ENCODE measurements around the gene SLC25A21. TPM values are rescaled to one million over a fixed set of nuclear protein-coding genes. Genes with fewer than 3 reads are reported as not detected.
"Not testable (repeated sequence)": the region's sequence is repeated elsewhere in the genome, so short reads cannot be mapped to it uniquely, and the experiment has no call there.

SLC25A21 gene
- total and polyA plus RNA-seq, 7 experiments from 2014 or later, result not detected

DNA sequence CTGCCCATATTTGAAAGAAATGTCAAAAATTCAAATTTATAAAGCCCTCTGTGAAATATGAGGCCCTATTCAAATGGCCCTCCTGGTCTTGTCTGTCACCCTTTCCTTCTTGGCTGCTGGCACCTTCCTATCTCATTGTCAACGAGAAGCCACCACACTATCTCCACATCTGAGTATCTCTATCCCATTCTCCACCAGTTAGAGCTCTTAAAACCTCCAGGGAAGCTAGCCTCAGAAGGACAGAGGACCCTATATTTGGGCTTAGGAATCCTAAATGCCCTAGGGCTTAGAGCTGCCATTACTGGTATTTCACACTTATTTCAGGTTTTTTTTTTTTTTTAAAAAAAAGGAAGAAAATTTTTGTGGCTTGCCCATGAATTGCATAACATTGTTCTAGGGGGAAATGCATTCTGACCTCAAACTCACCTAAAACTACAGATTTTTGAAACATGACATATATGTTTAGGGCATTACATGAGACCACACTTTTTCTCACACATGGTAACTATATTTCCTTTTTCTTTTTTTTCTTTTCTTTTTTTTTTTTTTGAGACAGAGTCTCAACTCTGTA, 25.0 kb downstream of the SLC25A21 start:
- Mint-ChIP-seq H3K27ac (no peak overlapping the region), H3K36me3 (no peaks in the 10 kb centered on the region), H3K4me3 (no peak overlapping the region), H3K4me1 (peaks cover 0 to 3% (median 0%) of the 10 kb centered on the region in 7 donors), H3K9me3 (peaks cover 0 to 3% (median 0%) of the 10 kb centered on the region in 11 donors), H3K27me3 (no peaks in the 10 kb centered on the region)
- intact Hi-C loops (cut with micrococcal nuclease), result no loop called here
- ATAC-seq (no peak), DNase-seq (no peak)
- no peaks in the 10 kb centered on the region for H3K4me1 ChIP-seq (ENCODE audit: control insufficient read depth in 2 of 2, insufficient read depth in 2 of 2, low read length in 2 of 2)
- H3K36me3 ChIP-seq (ENCODE audit: control insufficient read depth in 2 of 3, insufficient read depth in 3 of 3, low read length in 3 of 3), result no peaks in the 10 kb centered on the region
- ChIA-PET CTCF (no interaction called here), POLR2A (no interaction called here)
- H3K9me3 ChIP-seq (ENCODE audit: control insufficient read depth in 2 of 3, low read length in 3 of 3), result no peaks in the 10 kb centered on the region
- H3K27ac ChIP-seq (ENCODE audit: low read depth, low read length), result no peak overlapping the region
- no peaks in the 10 kb centered on the region for H3K27me3 ChIP-seq (ENCODE audit: control insufficient read depth in 2 of 2, insufficient read depth in 2 of 2, low read length in 2 of 2)
- H3K4me3 ChIP-seq (ENCODE audit: low read length), result no peak overlapping the region

DNA sequence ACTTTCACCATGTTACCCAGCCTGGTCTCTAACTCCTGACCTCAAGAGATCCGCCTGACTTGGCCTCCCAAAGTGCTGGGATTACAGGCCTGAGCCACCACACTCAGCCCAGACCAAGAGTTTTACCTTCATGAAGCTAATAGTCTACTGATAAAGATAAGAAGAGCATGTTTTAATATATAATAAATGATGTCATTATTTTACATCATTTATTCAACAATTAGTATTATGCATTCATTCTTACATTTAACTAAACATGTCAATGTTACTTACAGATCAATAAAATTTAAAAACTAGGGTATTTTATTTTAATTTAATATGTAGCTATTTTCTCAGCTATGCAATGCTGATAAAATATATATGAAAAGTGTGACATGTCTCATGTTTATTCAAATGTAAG, 26.0 kb downstream of the SLC25A21 start:
- DNase-seq; H3K27ac ChIP-seq (ENCODE audit: low read depth, low read length); H3K9me3 ChIP-seq (ENCODE audit: control insufficient read depth in 2 of 3, low read length in 3 of 3); H3K27me3 ChIP-seq (ENCODE audit: control insufficient read depth in 2 of 2, insufficient read depth in 2 of 2, low read length in 2 of 2); H3K4me1 Mint-ChIP-seq; POLR2A ChIA-PET; H3K9me3 Mint-ChIP-seq; H3K27ac Mint-ChIP-seq; H3K36me3 ChIP-seq (ENCODE audit: control insufficient read depth in 2 of 3, insufficient read depth in 3 of 3, low read length in 3 of 3); H3K4me1 ChIP-seq (ENCODE audit: control insufficient read depth in 2 of 2, insufficient read depth in 2 of 2, low read length in 2 of 2); CTCF ChIA-PET; H3K4me3 ChIP-seq (ENCODE audit: low read length); H3K4me3 Mint-ChIP-seq; ATAC-seq; H3K27me3 Mint-ChIP-seq; intact Hi-C loops (cut with micrococcal nuclease); H3K36me3 Mint-ChIP-seq: not testable (repeated sequence)

DNA sequence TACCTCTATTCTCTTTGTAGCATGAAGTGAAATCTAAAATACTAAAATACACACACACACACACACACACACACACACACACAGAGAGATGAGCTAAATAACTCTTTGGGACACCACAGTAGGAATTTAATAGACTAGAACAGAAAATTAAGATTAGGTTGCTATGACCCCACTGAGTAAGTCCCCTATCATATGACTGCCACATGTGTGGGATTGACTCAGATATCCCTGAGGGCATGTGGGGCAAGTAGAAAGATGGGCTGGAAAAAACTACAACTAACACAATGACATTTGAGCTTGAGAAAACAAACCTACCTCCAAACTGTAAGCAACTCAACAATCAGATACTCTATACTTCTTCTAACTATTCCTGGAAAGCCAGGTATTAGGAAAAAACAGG, 27.0 kb downstream of the SLC25A21 start:
- H3K4me3 ChIP-seq (ENCODE audit: low read length), result no peak overlapping the region
- no peak overlapping the region for H3K27ac ChIP-seq (ENCODE audit: low read depth, low read length)
- Mint-ChIP-seq H3K36me3 (no peaks in the 10 kb centered on the region), H3K27me3 (no peaks in the 10 kb centered on the region), H3K9me3 (peaks cover 0 to 3% (median 0%) of the 10 kb centered on the region in 11 donors), H3K4me3 (no peak overlapping the region), H3K27ac (no peak overlapping the region), H3K4me1 (peaks cover 0 to 3% (median 0%) of the 10 kb centered on the region in 7 donors)
- H3K36me3 ChIP-seq (ENCODE audit: control insufficient read depth in 2 of 3, insufficient read depth in 3 of 3, low read length in 3 of 3), result no peaks in the 10 kb centered on the region
- ChIA-PET POLR2A (no interaction called here), CTCF (no interaction called here)
- H3K4me1 ChIP-seq (ENCODE audit: control insufficient read depth in 2 of 2, insufficient read depth in 2 of 2, low read length in 2 of 2), result no peaks in the 10 kb centered on the region
- intact Hi-C loops (cut with micrococcal nuclease), result no loop called here
- H3K27me3 ChIP-seq (ENCODE audit: control insufficient read depth in 2 of 2, insufficient read depth in 2 of 2, low read length in 2 of 2), result no peaks in the 10 kb centered on the region
- ATAC-seq (no peak), DNase-seq (no peak)
- no peaks in the 10 kb centered on the region for H3K9me3 ChIP-seq (ENCODE audit: control insufficient read depth in 2 of 3, low read length in 3 of 3)

- Mint-ChIP-seq H3K36me3 (no peaks in the 10 kb centered on the region), H3K27me3 (no peaks in the 10 kb centered on the region), H3K4me1 (peaks cover 0 to 3% (median 0%) of the 10 kb centered on the region in 7 donors), H3K27ac (no peak overlapping the region), H3K9me3 (peaks cover 0 to 3% (median 0%) of the 10 kb centered on the region in 11 donors), H3K4me3 (no peak overlapping the region)
- ChIA-PET CTCF (no interaction called here), POLR2A (no interaction called here)
- intact Hi-C loops (cut with micrococcal nuclease), result no loop called here
- H3K4me1 ChIP-seq (ENCODE audit: control insufficient read depth in 2 of 2, insufficient read depth in 2 of 2, low read length in 2 of 2), result no peaks in the 10 kb centered on the region
- H3K36me3 ChIP-seq (ENCODE audit: control insufficient read depth in 2 of 3, insufficient read depth in 3 of 3, low read length in 3 of 3), result no peaks in the 10 kb centered on the region
- no peaks in the 10 kb centered on the region for H3K9me3 ChIP-seq (ENCODE audit: control insufficient read depth in 2 of 3, low read length in 3 of 3)
- no peak overlapping the region for H3K4me3 ChIP-seq (ENCODE audit: low read length)
- ATAC-seq, result no peak
- DNase-seq, result no peak
- H3K27me3 ChIP-seq (ENCODE audit: control insufficient read depth in 2 of 2, insufficient read depth in 2 of 2, low read length in 2 of 2), result no peaks in the 10 kb centered on the region
- no peak overlapping the region for H3K27ac ChIP-seq (ENCODE audit: low read depth, low read length)
Observed at GRCh38 chr14:37144729-37145363, 27.6 kb downstream of the SLC25A21 start.

GRCh38 chr14:37143475-37143874, 28.9 kb downstream of the SLC25A21 start:
- Histone ChIP-seq H3K27ac (ENCODE audit: low read depth, low read length) (no peak overlapping the region), H3K4me1 (ENCODE audit: control insufficient read depth in 2 of 2, insufficient read depth in 2 of 2, low read length in 2 of 2) (no peaks in the 10 kb centered on the region), H3K4me3 (ENCODE audit: low read length) (no peak overlapping the region), H3K27me3 (ENCODE audit: control insufficient read depth in 2 of 2, insufficient read depth in 2 of 2, low read length in 2 of 2) (no peaks in the 10 kb centered on the region), H3K36me3 (ENCODE audit: control insufficient read depth in 2 of 3, insufficient read depth in 3 of 3, low read length in 3 of 3) (no peaks in the 10 kb centered on the region), H3K9me3 (ENCODE audit: control insufficient read depth in 2 of 3, low read length in 3 of 3) (no peaks in the 10 kb centered on the region)
- intact Hi-C loops (cut with micrococcal nuclease), result no loop called here
- H3K9me3 Mint-ChIP-seq, result peaks cover 0 to 4% (median 0%) of the 10 kb centered on the region in 11 donors
- ATAC-seq, result no peak
- no peak overlapping the region for H3K4me3 Mint-ChIP-seq
- H3K4me1 Mint-ChIP-seq, result peaks cover 0 to 3% (median 0%) of the 10 kb centered on the region in 7 donors
- POLR2A ChIA-PET, result no interaction called here
- no peak overlapping the region for H3K27ac Mint-ChIP-seq
- H3K36me3 Mint-ChIP-seq, result no peaks in the 10 kb centered on the region
- CTCF ChIA-PET, result no interaction called here
- H3K27me3 Mint-ChIP-seq, result no peaks in the 10 kb centered on the region
- no peak for DNase-seq

- H3K9me3 Mint-ChIP-seq, result peaks cover 0 to 4% (median 0%) of the 10 kb centered on the region in 11 donors
- H3K27me3 ChIP-seq (ENCODE audit: control insufficient read depth in 2 of 2, insufficient read depth in 2 of 2, low read length in 2 of 2), result no peaks in the 10 kb centered on the region
- peaks cover 0 to 3% (median 0%) of the 10 kb centered on the region in 7 donors for H3K4me1 Mint-ChIP-seq
- H3K9me3 ChIP-seq (ENCODE audit: control insufficient read depth in 2 of 3, low read length in 3 of 3), result no peaks in the 10 kb centered on the region
- ChIA-PET CTCF (no interaction called here), POLR2A (no interaction called here)
- no peaks in the 10 kb centered on the region for H3K4me1 ChIP-seq (ENCODE audit: control insufficient read depth in 2 of 2, insufficient read depth in 2 of 2, low read length in 2 of 2)
- no peak overlapping the region for H3K4me3 Mint-ChIP-seq
- DNase-seq (no peak), ATAC-seq (no peak)
- intact Hi-C loops (cut with micrococcal nuclease), result no loop called here
- no peaks in the 10 kb centered on the region for H3K36me3 Mint-ChIP-seq
- no peak overlapping the region for H3K27ac Mint-ChIP-seq
- no peaks in the 10 kb centered on the region for H3K36me3 ChIP-seq (ENCODE audit: control insufficient read depth in 2 of 3, insufficient read depth in 3 of 3, low read length in 3 of 3)
- no peak overlapping the region for H3K27ac ChIP-seq (ENCODE audit: low read depth, low read length)
- H3K27me3 Mint-ChIP-seq, result no peaks in the 10 kb centered on the region
- no peak overlapping the region for H3K4me3 ChIP-seq (ENCODE audit: low read length)
Observed at GRCh38 chr14:37142835-37143401, 29.5 kb downstream of the SLC25A21 start.

- H3K4me3 ChIP-seq (ENCODE audit: low read length), result no peak overlapping the region
- Mint-ChIP-seq H3K4me3 (no peak overlapping the region), H3K36me3 (no peaks in the 10 kb centered on the region), H3K9me3 (peaks cover 0 to 4% (median 0%) of the 10 kb centered on the region in 11 donors), H3K27ac (no peak overlapping the region), H3K4me1 (peaks cover 0 to 3% (median 0%) of the 10 kb centered on the region in 7 donors), H3K27me3 (peaks cover 0 to 5% (median 0%) of the 10 kb centered on the region in 5 donors)
- intact Hi-C loops (cut with micrococcal nuclease), result no loop called here
- DNase-seq (no peak), ATAC-seq (no peak)
- no peaks in the 10 kb centered on the region for H3K36me3 ChIP-seq (ENCODE audit: control insufficient read depth in 2 of 3, insufficient read depth in 3 of 3, low read length in 3 of 3)
- H3K27me3 ChIP-seq (ENCODE audit: control insufficient read depth in 2 of 2, insufficient read depth in 2 of 2, low read length in 2 of 2), result no peaks in the 10 kb centered on the region
- no peaks in the 10 kb centered on the region for H3K4me1 ChIP-seq (ENCODE audit: control insufficient read depth in 2 of 2, insufficient read depth in 2 of 2, low read length in 2 of 2)
- CTCF ChIA-PET, result interaction anchor here (0.7 kb wide), 1 partner anchor 146 kb away, joined by 3 read pairs; no protein-coding TSS in a partner anchor
- POLR2A ChIA-PET, result no interaction called here
- no peak overlapping the region for H3K27ac ChIP-seq (ENCODE audit: low read depth, low read length)
- H3K9me3 ChIP-seq (ENCODE audit: control insufficient read depth in 2 of 3, low read length in 3 of 3), result no peaks in the 10 kb centered on the region
Observed at GRCh38 chr14:37140176-37140575, 32.2 kb downstream of the SLC25A21 start.

Data from naive thymus-derived CD4-positive, alpha-beta T cell (primary cell).